ENCODE data around the gene FSHB.

DNA sequence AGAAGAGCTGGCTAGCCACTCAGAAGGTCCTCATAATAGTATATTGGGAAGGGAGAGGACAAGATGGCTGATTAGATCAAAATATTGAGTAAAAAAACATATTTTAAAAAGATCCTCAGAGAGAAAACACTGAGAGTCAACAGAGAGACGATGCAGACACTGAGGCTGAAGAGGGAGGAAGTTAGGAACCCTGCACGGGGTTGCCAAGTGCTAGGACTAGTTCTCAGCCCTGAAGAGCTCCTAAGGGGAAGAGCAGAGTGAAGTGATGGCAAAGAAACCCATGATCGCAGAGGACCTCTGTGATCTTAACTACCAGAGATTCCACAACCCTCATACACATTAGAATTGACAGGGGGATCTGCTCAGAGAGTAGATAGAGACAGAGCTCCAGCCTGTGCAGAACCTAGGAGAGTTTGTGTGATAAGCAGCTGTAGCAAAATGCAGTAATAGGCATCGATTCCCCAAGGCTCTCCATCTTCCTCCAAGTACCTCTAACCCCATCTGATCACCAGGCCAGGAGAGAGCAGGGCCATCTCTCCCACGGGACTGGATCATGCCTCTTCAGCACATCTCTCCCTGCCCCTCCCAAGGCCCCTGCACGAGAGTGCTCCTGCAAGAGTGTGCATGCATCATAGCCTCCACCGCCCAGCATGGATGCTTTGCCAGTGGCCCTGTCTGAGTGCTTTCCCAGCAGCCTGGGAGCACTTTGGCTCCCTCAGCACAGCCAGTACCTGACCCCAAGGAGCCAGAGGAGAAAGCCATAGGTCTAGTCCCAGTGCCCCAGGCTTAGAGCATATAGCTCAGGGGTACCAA lies 50.9 kb downstream of the FSHB start:
- TF ChIP-seq, protein P1, sequence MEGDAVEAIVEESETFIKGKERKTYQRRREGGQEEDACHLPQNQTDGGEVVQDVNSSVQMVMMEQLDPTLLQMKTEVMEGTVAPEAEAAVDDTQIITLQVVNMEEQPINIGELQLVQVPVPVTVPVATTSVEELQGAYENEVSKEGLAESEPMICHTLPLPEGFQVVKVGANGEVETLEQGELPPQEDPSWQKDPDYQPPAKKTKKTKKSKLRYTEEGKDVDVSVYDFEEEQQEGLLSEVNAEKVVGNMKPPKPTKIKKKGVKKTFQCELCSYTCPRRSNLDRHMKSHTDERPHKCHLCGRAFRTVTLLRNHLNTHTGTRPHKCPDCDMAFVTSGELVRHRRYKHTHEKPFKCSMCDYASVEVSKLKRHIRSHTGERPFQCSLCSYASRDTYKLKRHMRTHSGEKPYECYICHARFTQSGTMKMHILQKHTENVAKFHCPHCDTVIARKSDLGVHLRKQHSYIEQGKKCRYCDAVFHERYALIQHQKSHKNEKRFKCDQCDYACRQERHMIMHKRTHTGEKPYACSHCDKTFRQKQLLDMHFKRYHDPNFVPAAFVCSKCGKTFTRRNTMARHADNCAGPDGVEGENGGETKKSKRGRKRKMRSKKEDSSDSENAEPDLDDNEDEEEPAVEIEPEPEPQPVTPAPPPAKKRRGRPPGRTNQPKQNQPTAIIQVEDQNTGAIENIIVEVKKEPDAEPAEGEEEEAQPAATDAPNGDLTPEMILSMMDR (conservative IDR thresholded peaks at IDR 0.05; ENCODE audit: low read length) = no peak
- no peak for TF ChIP-seq EZH2phosphoT487 (IDR thresholded peaks at IDR 0.05; ENCODE audit: borderline replicate concordance, low read depth, low read length)
